HL-60/S4 treated with retinoic acid at 250 ng/mL for 4 days and 3 days (cell line): Measurements from ENCODE around the gene STXBP1.

Experiments used
- in situ Hi-C: fragments of 300-500 bp; cut with MboI; formaldehyde crosslinking; loops from 2 replicates; pipeline ENCODE4 v1.7.0; 2022; ENCODE audit warnings: low sequenced_read_pairs

Gene STXBP1

GRCh38 chr9:127731938-127732337 lies 119.9 kb downstream of the STXBP1 start:
- in situ Hi-C loops: loop anchor here (10.0 kb wide), 2 partner anchors 133 to 227 kb away; no protein-coding TSS in a partner anchor

GRCh38 chr9:127732444-127732843 lies 120.4 kb downstream of the STXBP1 start:
- in situ Hi-C loops: loop anchor here (10.0 kb wide), 2 partner anchors 132 to 228 kb away; no protein-coding TSS in a partner anchor

GRCh38 chr9:127733614-127734013 lies 121.5 kb downstream of the STXBP1 start:
- in situ Hi-C loops: loop anchor here (10.0 kb wide), 2 partner anchors 131 to 229 kb away; no protein-coding TSS in a partner anchor

GRCh38 chr9:127734247-127734746 lies 122.2 kb downstream of the STXBP1 start:
- in situ Hi-C loops: loop anchor here (10.0 kb wide), 2 partner anchors 131 to 229 kb away; no protein-coding TSS in a partner anchor

- in situ Hi-C loops: loop anchor here (10.0 kb wide), 2 partner anchors 130 to 230 kb away; no protein-coding TSS in a partner anchor
Measured at GRCh38 chr9:127734747-127735529, 122.9 kb downstream of the STXBP1 start, which contains the start of gene TOR2A. TSS of gene TOR2A (minus strand) at chr9:127735294. CDS start at chr9:127735270, 24 bp downstream.

GRCh38 chr9:127735530-127736185 lies 123.6 kb downstream of the STXBP1 start:
- in situ Hi-C loops: loop anchor here (10.0 kb wide), 2 partner anchors 129 to 231 kb away; no protein-coding TSS in a partner anchor

- in situ Hi-C loops: loop anchor here (10.0 kb wide), 2 partner anchors 126 to 234 kb away; no protein-coding TSS in a partner anchor
Measured at GRCh38 chr9:127738666-127739065, 126.6 kb downstream of the STXBP1 start.

GRCh38 chr9:127739614-127740330 lies 127.7 kb downstream of the STXBP1 start:
- in situ Hi-C loops: loop anchor here (10.0 kb wide), 2 partner anchors 125 to 235 kb away; no protein-coding TSS in a partner anchor

- in situ Hi-C loops: no loop called here
Measured at GRCh38 chr9:127741831-127742434, 129.9 kb downstream of the STXBP1 start.
